SU-DHL-6 (cell line): ENCODE measurements around the gene ELAVL2.

Source experiments
- H2AFZ ChIP-seq: fragments of 200-600 bp; sonication (generic); 2 replicates; pipeline ENCODE4 v1.6.1; 2014; ENCODE audit warnings: low read depth, mild to moderate bottlenecking, moderate library complexity, mixed read lengths, antibody characterized with exemption, low read length; ENCODE audit not compliant: severe bottlenecking
- H3F3A ChIP-seq: fragments of 200-600 bp; shearing (Covaris generic); 2 replicates; pipeline ENCODE4 v1.6.0; 2016; ENCODE audit warnings: antibody characterized with exemption, mild to moderate bottlenecking; ENCODE audit not compliant: insufficient read depth
- H3K27ac ChIP-seq: fragments of 200-600 bp; sonication (generic); 2 replicates; pipeline ENCODE4 v1.5.1; 2016; ENCODE audit warnings: low read depth, mild to moderate bottlenecking, low read length, moderate library complexity, mixed read lengths
- H3K27me3 ChIP-seq: fragments of 200-600 bp; sonication (generic), shearing (Covaris generic); 2 replicates; pipeline ENCODE4 v1.6.0; 2014; ENCODE audit warnings: mild to moderate bottlenecking, low read length
- H3K36me3 ChIP-seq: fragments of 200-600 bp; sonication (generic); 2 replicates; pipeline ENCODE4 v1.6.1; 2014; ENCODE audit warnings: mild to moderate bottlenecking, low read length, mixed read lengths
- H3K4me2 ChIP-seq: fragments of 300-600, 200-600 bp; shearing (Covaris generic), sonication (generic); 2 replicates; pipeline ENCODE4 v1.6.0; 2014; ENCODE audit warnings: low read length, low read depth, mild to moderate bottlenecking; ENCODE audit not compliant: poor library complexity, severe bottlenecking
- H3K4me3 ChIP-seq: fragments of 200-600 bp; sonication (generic); 2 replicates; pipeline ENCODE4 v1.5.1; 2014; ENCODE audit warnings: antibody characterized with exemption, low read length, mild to moderate bottlenecking, mixed read lengths; ENCODE audit not compliant: insufficient read depth, poor library complexity, severe bottlenecking
- H3K79me2 ChIP-seq: fragments of 200-600 bp; sonication (generic); 2 replicates; pipeline ENCODE4 v1.6.1; 2014; ENCODE audit warnings: mild to moderate bottlenecking, low read length, moderate library complexity; ENCODE audit not compliant: insufficient read depth
- H3K9ac ChIP-seq: fragments of 200-600 bp; sonication (generic); 2 replicates; pipeline ENCODE4 v1.7.0; 2014; ENCODE audit warnings: mild to moderate bottlenecking, low read length
- H3K9me2 ChIP-seq: fragments of 200-600 bp; sonication (generic); replicated peaks from 2 replicates; pipeline ENCODE4 v1.6.1; 2014; ENCODE audit warnings: low read length; ENCODE audit not compliant: insufficient read depth
- H3K9me3 ChIP-seq: fragments of 200-600 bp; sonication (generic); 2 replicates; pipeline ENCODE4 v1.6.1; 2014; ENCODE audit warnings: low read length, mixed read lengths; ENCODE audit not compliant: insufficient read depth
- H4K20me1 ChIP-seq: fragments of 200-600 bp; sonication (generic); 2 replicates; pipeline ENCODE4 v1.6.1; 2014; ENCODE audit warnings: low read depth, mild to moderate bottlenecking, antibody characterized with exemption, low read length, moderate library complexity, mixed read lengths
- EZH2phosphoT487 ChIP-seq: fragments of 200-600 bp; sonication (generic), shearing (Covaris generic); conservative IDR thresholded peaks from 2 replicates; pipeline ENCODE4 v1.6.1; 2018; ENCODE audit warnings: mild to moderate bottlenecking, antibody characterized with exemption, low read length, moderate library complexity, mixed read lengths
- TF ChIP-seq, protein P1 (sequence below): fragments of 200-600 bp; sonication (generic); IDR thresholded peaks from one replicate; pipeline ENCODE4 v1.5.1; 2017; ENCODE audit warnings: antibody characterized with exemption, mild to moderate bottlenecking, low read length, moderate library complexity; ENCODE audit not compliant: insufficient read depth, poor library complexity, severe bottlenecking

Gene ELAVL2

GRCh38 chr9:23698161-23698560 lies 127.9 kb downstream of the ELAVL2 start:
- Histone ChIP-seq H3K4me3 (no peak overlapping the region), H3K27me3 (no peaks in the 10 kb centered on the region), H3K4me2 (no peak overlapping the region), H3K9me2 (no peaks in the 10 kb centered on the region), H3K9me3 (no peaks in the 10 kb centered on the region; the same call in 1 of the 2 replicates), H3F3A (no peaks in the 10 kb centered on the region), H3K79me2 (no peaks in the 10 kb centered on the region), H3K36me3 (no peaks in the 10 kb centered on the region), H3K9ac (no peak overlapping the region), H4K20me1 (no peaks in the 10 kb centered on the region), H3K27ac (no peak overlapping the region), H2AFZ (no peak overlapping the region)
- TF ChIP-seq, protein P1, sequence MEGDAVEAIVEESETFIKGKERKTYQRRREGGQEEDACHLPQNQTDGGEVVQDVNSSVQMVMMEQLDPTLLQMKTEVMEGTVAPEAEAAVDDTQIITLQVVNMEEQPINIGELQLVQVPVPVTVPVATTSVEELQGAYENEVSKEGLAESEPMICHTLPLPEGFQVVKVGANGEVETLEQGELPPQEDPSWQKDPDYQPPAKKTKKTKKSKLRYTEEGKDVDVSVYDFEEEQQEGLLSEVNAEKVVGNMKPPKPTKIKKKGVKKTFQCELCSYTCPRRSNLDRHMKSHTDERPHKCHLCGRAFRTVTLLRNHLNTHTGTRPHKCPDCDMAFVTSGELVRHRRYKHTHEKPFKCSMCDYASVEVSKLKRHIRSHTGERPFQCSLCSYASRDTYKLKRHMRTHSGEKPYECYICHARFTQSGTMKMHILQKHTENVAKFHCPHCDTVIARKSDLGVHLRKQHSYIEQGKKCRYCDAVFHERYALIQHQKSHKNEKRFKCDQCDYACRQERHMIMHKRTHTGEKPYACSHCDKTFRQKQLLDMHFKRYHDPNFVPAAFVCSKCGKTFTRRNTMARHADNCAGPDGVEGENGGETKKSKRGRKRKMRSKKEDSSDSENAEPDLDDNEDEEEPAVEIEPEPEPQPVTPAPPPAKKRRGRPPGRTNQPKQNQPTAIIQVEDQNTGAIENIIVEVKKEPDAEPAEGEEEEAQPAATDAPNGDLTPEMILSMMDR = no peak
- TF ChIP-seq EZH2phosphoT487 = no peak

DNA sequence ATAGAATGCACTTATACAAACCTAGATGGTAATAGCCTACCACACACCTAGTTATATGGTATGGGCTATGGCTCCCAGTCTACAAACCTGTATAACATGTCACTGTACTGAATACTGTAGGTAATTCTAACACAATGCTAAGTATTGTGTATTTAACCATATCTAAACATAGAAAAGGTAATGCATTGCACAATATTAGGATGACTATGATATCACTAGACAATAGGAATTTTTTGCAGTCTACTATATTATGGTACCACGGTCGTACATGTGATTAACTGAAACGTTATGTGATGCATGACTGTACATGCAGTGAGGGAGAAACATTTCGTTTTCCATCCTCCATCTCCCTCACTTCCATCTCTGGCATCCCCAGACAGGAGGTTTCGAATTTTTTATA lies 130.5 kb downstream of the ELAVL2 start:
- H3K9me2 ChIP-seq = no peaks in the 10 kb centered on the region
- no peaks in the 10 kb centered on the region for H3K27me3 ChIP-seq
- H2AFZ ChIP-seq = no peak overlapping the region
- no peak overlapping the region for H3K4me2 ChIP-seq
- H3K79me2 ChIP-seq = no peaks in the 10 kb centered on the region
- no peaks in the 10 kb centered on the region; the same call in 1 of the 2 replicates for H3K9me3 ChIP-seq
- H3K9ac ChIP-seq = no peak overlapping the region
- H3F3A ChIP-seq = no peaks in the 10 kb centered on the region
- TF ChIP-seq, protein P1 = no peak
- no peak overlapping the region for H3K27ac ChIP-seq
- H4K20me1 ChIP-seq = no peaks in the 10 kb centered on the region
- no peaks in the 10 kb centered on the region for H3K36me3 ChIP-seq
- H3K4me3 ChIP-seq = no peak overlapping the region

DNA sequence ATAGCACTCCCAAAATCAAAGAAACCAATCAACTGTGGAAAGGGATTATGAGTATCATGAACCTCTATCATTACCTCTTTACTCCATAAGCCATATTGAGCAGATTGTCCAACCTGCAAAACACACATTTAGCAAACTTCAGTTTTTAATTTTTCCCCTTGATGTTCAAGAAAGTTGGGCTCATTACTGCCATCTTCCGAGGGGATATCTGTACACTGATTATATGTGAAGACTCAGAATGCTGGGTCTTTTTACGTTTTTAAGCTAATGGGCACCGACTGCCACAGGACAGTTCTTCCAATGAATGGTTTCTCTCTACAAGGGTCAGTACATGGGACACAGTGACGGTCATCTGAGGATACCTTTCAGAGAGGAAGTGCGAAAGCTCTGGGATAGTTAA lies 132.7 kb downstream of the ELAVL2 start:
- H3K27me3 ChIP-seq = no peaks in the 10 kb centered on the region

More for the DNA sequence above, 132.7 kb downstream of the ELAVL2 start:
- Histone ChIP-seq H4K20me1 (no peaks in the 10 kb centered on the region), H3K79me2 (no peaks in the 10 kb centered on the region), H3K4me3 (no peak overlapping the region), H3K36me3 (no peaks in the 10 kb centered on the region), H3F3A (no peaks in the 10 kb centered on the region), H2AFZ (no peak overlapping the region), H3K9me3 (no peaks in the 10 kb centered on the region), H3K9ac (no peak overlapping the region), H3K27ac (no peak overlapping the region), H3K4me2 (no peak overlapping the region), H3K9me2 (no peaks in the 10 kb centered on the region)
- no peak for TF ChIP-seq EZH2phosphoT487
- TF ChIP-seq, protein P1 = no peak
